Activated naive CD8-positive, alpha-beta T cell treated with anti-CD3 and anti-CD28 coated beads, Interleukin-2, amount 50 U/mL, for 24 hours (primary cell): ENCODE data around the gene PPP1R15A.
A peak's percentile ranks its signal among the peaks of the same experiment; 100 is the strongest.
"Not testable (repeated sequence)": the region's sequence is repeated elsewhere in the genome, so short reads cannot be mapped to it uniquely, and the experiment has no call there.

Experiments
- ATAC-seq: fragments of 150-1000 bp; cut with Tn5 transposase; one replicate; pipeline ENCODE4 v1.10.0; 2021
- DNase-seq: peaks from one replicate; pipeline ENCODE4 v3.0.0; 2021
- H3K27ac Mint-ChIP-seq: one replicate; pipeline ENCODE4 v1.8.0; 2021; ENCODE audit warnings: mild to moderate bottlenecking, mixed read lengths
- H3K27me3 Mint-ChIP-seq: one replicate; pipeline ENCODE4 v1.8.0; 2021; ENCODE audit warnings: mixed read lengths
- H3K36me3 Mint-ChIP-seq: one replicate; pipeline ENCODE4 v1.8.0; 2021; ENCODE audit warnings: low read depth, mixed read lengths
- H3K4me1 Mint-ChIP-seq: one replicate; pipeline ENCODE4 v1.8.0; 2021; ENCODE audit warnings: mixed read lengths
- H3K4me3 Mint-ChIP-seq: one replicate; pipeline ENCODE4 v1.8.0; 2021; ENCODE audit warnings: mild to moderate bottlenecking, moderate library complexity, mixed read lengths
- H3K9me3 Mint-ChIP-seq: one replicate; pipeline ENCODE4 v1.8.0; 2021; ENCODE audit warnings: mixed read lengths

PPP1R15A gene

GRCh38 chr19:48845384-48845783, 26.8 kb upstream of the PPP1R15A start:
- Mint-ChIP-seq H3K9me3 (no peaks in the 10 kb centered on the region), H3K4me3 (no peak overlapping the region), H3K4me1 (no peaks in the 10 kb centered on the region), H3K36me3 (no peaks in the 10 kb centered on the region), H3K27ac (no peak overlapping the region), H3K27me3 (no peaks in the 10 kb centered on the region)
- ATAC-seq (no peak), DNase-seq (no peak)

GRCh38 chr19:48846659-48847058, 25.6 kb upstream of the PPP1R15A start:
- H3K4me1 Mint-ChIP-seq, H3K4me3 Mint-ChIP-seq, H3K27me3 Mint-ChIP-seq, DNase-seq, H3K9me3 Mint-ChIP-seq, H3K36me3 Mint-ChIP-seq, ATAC-seq, H3K27ac Mint-ChIP-seq: not testable (repeated sequence)

- Mint-ChIP-seq H3K9me3 (no peaks in the 10 kb centered on the region), H3K27me3 (no peaks in the 10 kb centered on the region), H3K4me1 (no peaks in the 10 kb centered on the region), H3K4me3 (no peak overlapping the region), H3K36me3 (no peaks in the 10 kb centered on the region), H3K27ac (no peak overlapping the region)
- ATAC-seq, result no peak
- no peak for DNase-seq
Measured at GRCh38 chr19:48852292-48852691, 19.9 kb upstream of the PPP1R15A start.

GRCh38 chr19:48853483-48853882, 18.7 kb upstream of the PPP1R15A start:
- DNase-seq, result no peak
- Mint-ChIP-seq H3K27me3 (no peaks in the 10 kb centered on the region), H3K27ac (no peak overlapping the region), H3K9me3 (no peaks in the 10 kb centered on the region), H3K36me3 (no peaks in the 10 kb centered on the region), H3K4me1 (no peaks in the 10 kb centered on the region), H3K4me3 (no peak overlapping the region)
- ATAC-seq, result no peak

- Mint-ChIP-seq H3K27me3 (no peaks in the 10 kb centered on the region), H3K9me3 (no peaks in the 10 kb centered on the region), H3K4me3 (no peak overlapping the region), H3K4me1 (peaks cover under 1% of the 10 kb centered on the region), H3K27ac (no peak overlapping the region), H3K36me3 (no peaks in the 10 kb centered on the region)
- ATAC-seq (no peak), DNase-seq (no peak)
Measured at GRCh38 chr19:48854103-48854502, 18.1 kb upstream of the PPP1R15A start.

GRCh38 chr19:48856921-48857320, 15.3 kb upstream of the PPP1R15A start:
- Mint-ChIP-seq H3K36me3 (no peaks in the 10 kb centered on the region), H3K27me3 (no peaks in the 10 kb centered on the region), H3K9me3 (no peaks in the 10 kb centered on the region), H3K4me1 (peaks cover 3% of the 10 kb centered on the region), H3K27ac (no peak overlapping the region), H3K4me3 (no peak overlapping the region)
- DNase-seq (no peak), ATAC-seq (no peak)

- ATAC-seq (peak; percentile 84), DNase-seq (peak; percentile 83)
- peak overlapping the region; percentile 83 for H3K4me3 Mint-ChIP-seq
- peaks cover 3% of the 10 kb centered on the region for H3K4me1 Mint-ChIP-seq
- H3K27ac Mint-ChIP-seq, result peak overlapping the region; percentile 79
- no peaks in the 10 kb centered on the region for H3K27me3 Mint-ChIP-seq
- no peaks in the 10 kb centered on the region for H3K9me3 Mint-ChIP-seq
- H3K36me3 Mint-ChIP-seq, result no peaks in the 10 kb centered on the region
Measured at GRCh38 chr19:48858984-48859710, 13.1 kb upstream of the PPP1R15A start.

GRCh38 chr19:48859711-48860572, 12.3 kb upstream of the PPP1R15A start:
- Mint-ChIP-seq H3K27ac (no peak overlapping the region), H3K4me3 (peak overlapping the region; percentile 83), H3K27me3 (no peaks in the 10 kb centered on the region), H3K36me3 (no peaks in the 10 kb centered on the region), H3K9me3 (no peaks in the 10 kb centered on the region), H3K4me1 (peaks cover 3% of the 10 kb centered on the region)
- ATAC-seq (no peak), DNase-seq (no peak)

- Mint-ChIP-seq H3K27ac (no peak overlapping the region), H3K4me3 (no peak overlapping the region), H3K27me3 (no peaks in the 10 kb centered on the region), H3K9me3 (no peaks in the 10 kb centered on the region), H3K4me1 (peaks cover 3% of the 10 kb centered on the region), H3K36me3 (no peaks in the 10 kb centered on the region)
- no peak for DNase-seq
- ATAC-seq, result no peak
Measured at GRCh38 chr19:48861313-48861712, 10.9 kb upstream of the PPP1R15A start.

GRCh38 chr19:48862827-48863226, 9.4 kb upstream of the PPP1R15A start:
- no peak overlapping the region for H3K27ac Mint-ChIP-seq
- no peak for ATAC-seq
- DNase-seq, result no peak
- peaks cover 3% of the 10 kb centered on the region for H3K4me1 Mint-ChIP-seq
- H3K27me3 Mint-ChIP-seq, result no peaks in the 10 kb centered on the region
- H3K36me3 Mint-ChIP-seq, result no peaks in the 10 kb centered on the region
- no peaks in the 10 kb centered on the region for H3K9me3 Mint-ChIP-seq
- no peak overlapping the region for H3K4me3 Mint-ChIP-seq

- Mint-ChIP-seq H3K4me3 (no peak overlapping the region), H3K9me3 (no peaks in the 10 kb centered on the region), H3K4me1 (peaks cover 4% of the 10 kb centered on the region), H3K27ac (no peak overlapping the region), H3K36me3 (no peaks in the 10 kb centered on the region), H3K27me3 (peaks cover 5% of the 10 kb centered on the region)
- ATAC-seq (no peak), DNase-seq (no peak)
Measured at GRCh38 chr19:48866692-48867091, 5.5 kb upstream of the PPP1R15A start.

- peaks cover 7% of the 10 kb centered on the region for H3K27me3 Mint-ChIP-seq
- H3K4me1 Mint-ChIP-seq, result peaks cover 7% of the 10 kb centered on the region
- no peak overlapping the region for H3K4me3 Mint-ChIP-seq
- H3K9me3 Mint-ChIP-seq, result no peaks in the 10 kb centered on the region
- no peak overlapping the region for H3K27ac Mint-ChIP-seq
- ATAC-seq, result no peak
- DNase-seq, result no peak
- H3K36me3 Mint-ChIP-seq, result peaks cover 2% of the 10 kb centered on the region
Measured at GRCh38 chr19:48867123-48867745, 5.0 kb upstream of the PPP1R15A start.

- ATAC-seq (no peak), DNase-seq (no peak)
- no peaks in the 10 kb centered on the region for H3K9me3 Mint-ChIP-seq
- H3K27ac Mint-ChIP-seq, result no peak overlapping the region
- H3K27me3 Mint-ChIP-seq, result peaks cover 7% of the 10 kb centered on the region
- peaks cover 10% of the 10 kb centered on the region for H3K4me1 Mint-ChIP-seq
- H3K4me3 Mint-ChIP-seq, result no peak overlapping the region
- peaks cover 6% of the 10 kb centered on the region for H3K36me3 Mint-ChIP-seq
Measured at GRCh38 chr19:48867746-48868113, 4.5 kb upstream of the PPP1R15A start.

- no peak for DNase-seq
- no peak for ATAC-seq
- H3K36me3 Mint-ChIP-seq, result peaks cover 12% of the 10 kb centered on the region
- H3K27me3 Mint-ChIP-seq, result peaks cover 7% of the 10 kb centered on the region
- H3K27ac Mint-ChIP-seq, result peak within 1 kb of the TSS; percentile 3
- peaks cover 13% of the 10 kb centered on the region for H3K4me1 Mint-ChIP-seq
- no peak within 1 kb of the TSS for H3K4me3 Mint-ChIP-seq
- no peaks in the 10 kb centered on the region for H3K9me3 Mint-ChIP-seq
Measured at GRCh38 chr19:48868114-48868886, 3.9 kb upstream of the PPP1R15A start, which contains the start of gene PLEKHA4. TSS of gene PLEKHA4 (minus strand) at chr19:48868617. CDS start at chr19:48867620, 997 bp downstream.
